ENCODE measurements around the gene PDE3A.

PDE3A gene

GRCh38 chr12:20555771-20556170 is 187.4 kb downstream of the PDE3A start:
- Histone ChIP-seq H4K91ac (ENCODE audit: low read length) (no peak overlapping the region), H2AK5ac (ENCODE audit: low read length, severe bottlenecking) (no peak overlapping the region), H3K27ac (ENCODE audit: low read length, poor library complexity, severe bottlenecking) (no peak overlapping the region), H2BK120ac (ENCODE audit: low read depth, low read length) (no peak overlapping the region), H3K18ac (ENCODE audit: low read depth in 1 of 2, low read length in 2 of 2) (no peak overlapping the region), H3K36me3 (ENCODE audit: control insufficient read depth in 1 of 2, insufficient read depth in 2 of 2, low read depth in 1 of 2, low read length in 2 of 2) (no peaks in the 10 kb centered on the region), H3K9ac (ENCODE audit: low read length) (no peak overlapping the region), H3K79me1 (replicated peaks; ENCODE audit: low read length, poor library complexity, severe bottlenecking) (no peaks in the 10 kb centered on the region), H4K8ac (ENCODE audit: low read length) (no peak overlapping the region), H2AFZ (ENCODE audit: low read depth, low read length) (no peak overlapping the region), H3K4me3 (ENCODE audit: insufficient read depth in 1 of 2, low read depth in 1 of 2, low read length in 2 of 2) (no peak overlapping the region), H3K4me1 (ENCODE audit: control insufficient read depth, insufficient read depth, low read depth, low read length) (no peaks in the 10 kb centered on the region), H2BK15ac (ENCODE audit: low read depth, poor library complexity, severe bottlenecking) (no peak overlapping the region), H3K27me3 (ENCODE audit: control insufficient read depth in 1 of 2, insufficient read depth in 1 of 2, low read length in 2 of 2) (no peaks in the 10 kb centered on the region), H3K9me3 (ENCODE audit: control insufficient read depth, low read length) (no peaks in the 10 kb centered on the region), H3K23ac (ENCODE audit: low read length in 2 of 2) (no peak overlapping the region), H2BK5ac (ENCODE audit: low read depth, low read length, poor library complexity, severe bottlenecking) (no peak overlapping the region), H3K4me2 (ENCODE audit: low read length, poor library complexity, severe bottlenecking) (no peak overlapping the region), H3K4ac (ENCODE audit: low read depth in 1 of 2, low read length in 2 of 2) (no peak overlapping the region), H3K14ac (ENCODE audit: low read length in 2 of 2) (no peak overlapping the region), H2BK12ac (ENCODE audit: low read length in 2 of 2) (no peak overlapping the region)
- no CpG with 5 or more reads among the region's 3 CpGs for WGBS
- DNase-seq = no peak

- Histone ChIP-seq H4K91ac (ENCODE audit: low read length) (no peak overlapping the region), H3K9ac (ENCODE audit: low read length) (no peak overlapping the region), H3K4me3 (ENCODE audit: insufficient read depth in 1 of 2, low read depth in 1 of 2, low read length in 2 of 2) (no peak overlapping the region), H2BK120ac (ENCODE audit: low read depth, low read length) (no peak overlapping the region), H3K27ac (ENCODE audit: low read length, poor library complexity, severe bottlenecking) (no peak overlapping the region), H3K79me1 (replicated peaks; ENCODE audit: low read length, poor library complexity, severe bottlenecking) (no peaks in the 10 kb centered on the region), H3K4me1 (ENCODE audit: control insufficient read depth, insufficient read depth, low read depth, low read length) (no peaks in the 10 kb centered on the region), H2AK5ac (ENCODE audit: low read length, severe bottlenecking) (no peak overlapping the region), H3K23ac (ENCODE audit: low read length in 2 of 2) (no peak overlapping the region), H4K8ac (ENCODE audit: low read length) (no peak overlapping the region), H3K18ac (ENCODE audit: low read depth in 1 of 2, low read length in 2 of 2) (no peak overlapping the region), H3K4ac (ENCODE audit: low read depth in 1 of 2, low read length in 2 of 2) (no peak overlapping the region), H2AFZ (ENCODE audit: low read depth, low read length) (no peak overlapping the region), H3K9me3 (ENCODE audit: control insufficient read depth, low read length) (no peaks in the 10 kb centered on the region), H2BK15ac (ENCODE audit: low read depth, poor library complexity, severe bottlenecking) (no peak overlapping the region), H2BK12ac (ENCODE audit: low read length in 2 of 2) (no peak overlapping the region), H3K27me3 (ENCODE audit: control insufficient read depth in 1 of 2, insufficient read depth in 1 of 2, low read length in 2 of 2) (no peaks in the 10 kb centered on the region), H2BK5ac (ENCODE audit: low read depth, low read length, poor library complexity, severe bottlenecking) (no peak overlapping the region), H3K4me2 (ENCODE audit: low read length, poor library complexity, severe bottlenecking) (no peak overlapping the region), H3K36me3 (ENCODE audit: control insufficient read depth in 1 of 2, insufficient read depth in 2 of 2, low read depth in 1 of 2, low read length in 2 of 2) (no peaks in the 10 kb centered on the region), H3K14ac (ENCODE audit: low read length in 2 of 2) (no peak overlapping the region)
- no CpG with 5 or more reads among the region's 1 CpG for WGBS
- DNase-seq = no peak
These were observed 188.8 kb downstream of the PDE3A start for GRCh38 chr12:20557096-20557495.

GRCh38 chr12:20560935-20561334 is 192.6 kb downstream of the PDE3A start:
- no peak overlapping the region for H2AFZ ChIP-seq (ENCODE audit: low read depth, low read length)
- no peaks in the 10 kb centered on the region for H3K4me1 ChIP-seq (ENCODE audit: control insufficient read depth, insufficient read depth, low read depth, low read length)
- H3K27ac ChIP-seq (ENCODE audit: low read length, poor library complexity, severe bottlenecking) = no peak overlapping the region
- H2BK5ac ChIP-seq (ENCODE audit: low read depth, low read length, poor library complexity, severe bottlenecking) = no peak overlapping the region
- peak overlapping the region; percentile 40 for H3K9ac ChIP-seq (ENCODE audit: low read length)
- no peak overlapping the region for H3K23ac ChIP-seq (ENCODE audit: low read length in 2 of 2)
- H2AK5ac ChIP-seq (ENCODE audit: low read length, severe bottlenecking) = no peak overlapping the region
- H2BK120ac ChIP-seq (ENCODE audit: low read depth, low read length) = no peak overlapping the region
- H3K4me2 ChIP-seq (ENCODE audit: low read length, poor library complexity, severe bottlenecking) = no peak overlapping the region
- H3K4ac ChIP-seq (ENCODE audit: low read depth in 1 of 2, low read length in 2 of 2) = no peak overlapping the region
- H3K14ac ChIP-seq (ENCODE audit: low read length in 2 of 2) = no peak overlapping the region
- H2BK12ac ChIP-seq (ENCODE audit: low read length in 2 of 2) = no peak overlapping the region
- no peak overlapping the region for H2BK15ac ChIP-seq (ENCODE audit: low read depth, poor library complexity, severe bottlenecking)
- no peaks in the 10 kb centered on the region for H3K27me3 ChIP-seq (ENCODE audit: control insufficient read depth in 1 of 2, insufficient read depth in 1 of 2, low read length in 2 of 2)
- 94% methylated on average over 6 of the region's 8 CpGs for WGBS
- DNase-seq = no peak
- no peak overlapping the region for H4K8ac ChIP-seq (ENCODE audit: low read length)
- no peak overlapping the region for H4K91ac ChIP-seq (ENCODE audit: low read length)
- H3K4me3 ChIP-seq (ENCODE audit: insufficient read depth in 1 of 2, low read depth in 1 of 2, low read length in 2 of 2) = peak overlapping the region in 1 of 2 experiments; percentile 7
- H3K18ac ChIP-seq (ENCODE audit: low read depth in 1 of 2, low read length in 2 of 2) = no peak overlapping the region
- H3K9me3 ChIP-seq (ENCODE audit: control insufficient read depth, low read length) = no peaks in the 10 kb centered on the region
- H3K36me3 ChIP-seq (ENCODE audit: control insufficient read depth in 1 of 2, insufficient read depth in 2 of 2, low read depth in 1 of 2, low read length in 2 of 2) = no peaks in the 10 kb centered on the region
- no peaks in the 10 kb centered on the region for H3K79me1 ChIP-seq (replicated peaks; ENCODE audit: low read length, poor library complexity, severe bottlenecking)

GRCh38 chr12:20561871-20562270 is 193.5 kb downstream of the PDE3A start:
- no peak overlapping the region for H2BK5ac ChIP-seq (ENCODE audit: low read depth, low read length, poor library complexity, severe bottlenecking)
- no peak overlapping the region for H3K23ac ChIP-seq (ENCODE audit: low read length in 2 of 2)
- H3K14ac ChIP-seq (ENCODE audit: low read length in 2 of 2) = no peak overlapping the region
- H2AFZ ChIP-seq (ENCODE audit: low read depth, low read length) = no peak overlapping the region
- H2BK120ac ChIP-seq (ENCODE audit: low read depth, low read length) = no peak overlapping the region
- H3K79me1 ChIP-seq (replicated peaks; ENCODE audit: low read length, poor library complexity, severe bottlenecking) = no peaks in the 10 kb centered on the region
- no peaks in the 10 kb centered on the region for H3K36me3 ChIP-seq (ENCODE audit: control insufficient read depth in 1 of 2, insufficient read depth in 2 of 2, low read depth in 1 of 2, low read length in 2 of 2)
- no peak overlapping the region for H3K9ac ChIP-seq (ENCODE audit: low read length)
- no peaks in the 10 kb centered on the region for H3K27me3 ChIP-seq (ENCODE audit: control insufficient read depth in 1 of 2, insufficient read depth in 1 of 2, low read length in 2 of 2)
- H4K91ac ChIP-seq (ENCODE audit: low read length) = no peak overlapping the region
- no peaks in the 10 kb centered on the region for H3K4me1 ChIP-seq (ENCODE audit: control insufficient read depth, insufficient read depth, low read depth, low read length)
- H3K4me3 ChIP-seq (ENCODE audit: insufficient read depth in 1 of 2, low read depth in 1 of 2, low read length in 2 of 2) = no peak overlapping the region
- no peak overlapping the region for H3K4ac ChIP-seq (ENCODE audit: low read depth in 1 of 2, low read length in 2 of 2)
- no peak overlapping the region for H2BK15ac ChIP-seq (ENCODE audit: low read depth, poor library complexity, severe bottlenecking)
- 100% methylated on average over 2 of the region's 3 CpGs for WGBS
- DNase-seq = no peak
- no peak overlapping the region for H2AK5ac ChIP-seq (ENCODE audit: low read length, severe bottlenecking)
- H3K4me2 ChIP-seq (ENCODE audit: low read length, poor library complexity, severe bottlenecking) = no peak overlapping the region
- no peak overlapping the region for H3K27ac ChIP-seq (ENCODE audit: low read length, poor library complexity, severe bottlenecking)
- no peak overlapping the region for H4K8ac ChIP-seq (ENCODE audit: low read length)
- H2BK12ac ChIP-seq (ENCODE audit: low read length in 2 of 2) = no peak overlapping the region
- no peak overlapping the region for H3K18ac ChIP-seq (ENCODE audit: low read depth in 1 of 2, low read length in 2 of 2)
- H3K9me3 ChIP-seq (ENCODE audit: control insufficient read depth, low read length) = no peaks in the 10 kb centered on the region
